Measurements from ENCODE around the gene SYNE3.

Gene SYNE3

DNA sequence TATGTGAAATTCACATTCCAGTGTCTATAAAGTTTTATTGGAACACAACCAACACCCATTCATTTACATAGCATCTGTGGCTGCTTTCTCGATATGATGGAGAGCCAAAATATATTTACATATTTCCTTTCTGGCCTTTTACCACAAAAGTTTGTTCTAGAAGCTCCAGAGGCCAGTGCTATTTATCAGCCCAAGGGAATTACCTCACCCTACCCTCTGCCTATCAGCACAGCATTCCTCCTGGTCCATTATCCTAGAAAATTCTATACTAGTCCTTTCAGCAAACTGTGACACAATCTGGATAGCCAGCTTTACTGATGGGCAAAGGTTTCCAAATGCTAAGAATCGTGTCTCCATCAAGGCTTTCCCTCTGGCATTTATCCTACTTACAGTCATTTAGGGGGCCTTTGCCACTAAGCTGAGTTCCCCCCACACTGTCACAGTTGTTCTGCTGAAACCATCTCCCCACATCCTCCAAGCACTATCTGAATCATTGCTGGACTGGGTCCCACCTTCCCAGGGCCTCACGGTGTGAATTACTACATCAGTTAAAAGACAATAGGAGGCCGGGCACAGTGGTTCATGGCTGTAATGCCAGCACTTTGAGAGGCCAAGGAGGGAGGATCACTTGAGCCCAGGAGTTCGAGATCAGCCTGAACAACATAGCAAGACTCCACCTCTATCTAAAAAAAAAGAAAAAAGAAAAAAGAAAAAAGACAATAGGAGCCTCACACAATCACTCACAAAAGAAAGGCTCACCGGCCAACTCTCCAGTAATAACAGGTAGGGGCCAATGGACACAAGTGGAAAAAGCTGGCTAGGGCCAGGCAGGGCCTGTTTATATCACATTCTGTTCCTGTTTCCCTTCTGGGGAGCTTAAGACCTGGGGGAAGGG lies 12.1 kb downstream of the SYNE3 start:
- DNase-seq (ENCODE audit: low read depth in 1 of 2, low spot score in 1 of 2), result no peak

DNA sequence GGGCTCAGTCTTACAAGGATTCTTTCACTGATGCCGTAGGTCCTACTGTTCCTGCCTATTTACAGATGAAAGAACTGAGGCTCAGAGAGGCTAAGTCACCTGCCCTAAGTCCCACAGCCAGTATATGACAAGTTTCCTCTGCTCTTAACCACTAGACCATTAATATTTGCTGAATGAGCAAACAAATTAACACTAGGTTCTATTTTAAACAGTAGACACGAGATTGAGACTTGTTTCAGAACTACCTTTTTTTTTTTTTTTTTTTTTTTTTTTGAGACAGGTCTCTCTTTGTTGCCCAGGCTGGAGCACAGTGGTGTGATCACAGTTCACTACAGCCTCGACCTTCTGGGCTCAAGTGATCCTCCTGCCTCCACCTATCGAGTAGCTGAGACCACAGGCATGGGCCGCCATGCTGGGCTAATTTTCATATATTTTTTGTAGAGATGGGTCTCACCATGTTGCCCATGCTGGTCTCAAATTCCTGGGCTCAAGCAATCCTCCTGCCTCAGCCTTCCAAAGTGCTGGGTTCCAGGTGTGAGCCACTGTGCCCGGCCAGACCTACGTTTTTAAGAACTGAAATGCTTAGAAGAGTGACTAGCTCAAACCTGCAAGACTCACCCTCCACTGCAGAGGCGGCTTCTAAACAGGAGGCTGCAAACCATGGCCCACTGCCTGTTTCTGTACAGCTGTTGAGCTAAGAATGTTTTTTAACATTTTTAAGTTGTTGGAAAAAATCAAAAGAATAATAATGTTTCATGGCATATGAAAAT lies 12.9 kb downstream of the SYNE3 start:
- DNase-seq (ENCODE audit: low read depth in 1 of 2, low spot score in 1 of 2), result no peak

DNA sequence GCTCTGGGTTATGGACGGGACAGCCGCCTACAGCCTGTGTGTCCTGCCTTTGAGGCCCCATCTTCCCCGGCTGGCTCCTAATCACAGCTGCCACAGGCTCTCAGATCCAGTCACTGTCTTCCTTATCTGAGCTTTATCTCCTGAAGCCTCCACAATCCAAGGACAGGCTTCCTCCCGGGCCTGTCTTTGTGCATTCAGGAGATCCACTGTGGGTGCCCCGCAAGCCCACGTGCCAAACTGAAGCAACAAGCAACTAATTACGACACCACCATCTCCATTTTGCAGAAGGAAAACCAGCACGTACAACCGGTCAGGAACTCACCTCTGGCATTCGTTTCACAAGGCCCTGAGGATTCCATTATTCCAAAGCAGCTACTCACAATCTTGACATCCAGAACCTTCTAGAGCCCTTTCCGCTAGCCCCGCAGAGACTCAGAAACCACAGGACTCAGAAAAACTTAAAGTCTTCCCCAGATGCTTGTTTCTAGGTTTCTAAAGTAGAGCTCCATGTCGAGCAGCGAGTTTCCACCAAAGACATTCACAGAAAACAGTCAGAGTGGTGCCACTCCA lies 14.0 kb downstream of the SYNE3 start:
- no peak for DNase-seq (ENCODE audit: low read depth in 1 of 2, low spot score in 1 of 2)

DNA sequence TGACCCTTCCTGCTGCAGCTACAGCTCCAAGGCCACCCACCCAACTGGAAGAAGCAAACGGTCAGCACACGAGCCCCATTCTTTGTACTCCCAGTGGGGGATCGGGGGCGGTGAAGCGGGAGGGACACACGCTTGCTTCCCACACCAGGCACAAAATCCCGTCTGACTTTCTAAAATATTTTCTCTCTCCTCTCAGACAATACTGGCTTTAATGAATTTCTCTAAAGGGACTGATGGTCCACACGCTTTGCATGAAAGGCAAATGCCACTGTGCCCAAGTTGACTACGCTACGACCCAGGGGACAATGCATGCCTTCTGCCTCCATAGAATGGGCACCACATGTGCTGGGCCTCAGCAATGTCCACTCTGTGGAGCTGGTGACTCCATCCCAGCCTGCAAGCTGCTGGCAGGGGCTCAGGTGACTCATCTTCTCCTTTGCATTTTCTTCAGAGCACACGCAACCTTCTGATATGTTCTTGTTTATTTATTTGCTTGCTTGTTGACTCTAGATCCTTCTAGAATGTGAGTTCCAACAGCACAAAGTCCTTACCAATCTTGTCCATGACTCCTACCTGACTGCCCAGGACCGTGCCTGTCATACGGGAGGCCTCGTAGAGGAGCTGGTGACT lies 15.6 kb downstream of the SYNE3 start:
- DNase-seq (ENCODE audit: low read depth in 1 of 2, low spot score in 1 of 2), result no peak

DNA sequence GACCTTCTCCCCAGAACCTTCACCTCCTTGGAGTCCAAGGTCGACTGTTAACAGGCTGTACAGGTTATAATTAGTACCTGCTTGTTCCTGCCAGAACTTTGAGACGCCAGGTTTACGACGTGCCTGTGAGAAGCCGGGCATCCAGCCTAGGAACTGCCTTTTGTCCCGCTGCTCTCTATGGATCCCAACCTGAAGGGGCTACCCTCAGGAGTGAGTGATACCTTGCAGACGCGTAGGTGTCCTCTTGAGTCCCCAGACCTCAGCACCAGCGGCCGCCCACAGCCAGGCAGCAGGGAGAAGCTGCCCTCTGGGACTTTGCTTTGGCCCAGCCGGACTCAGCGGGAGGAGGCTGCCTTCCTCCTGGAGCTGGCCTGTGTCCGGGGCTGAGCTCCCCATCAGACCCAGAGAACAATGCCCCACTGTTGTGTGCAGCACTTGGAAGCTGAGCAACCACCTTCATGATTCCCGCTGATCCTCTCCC lies 16.2 kb downstream of the SYNE3 start:
- DNase-seq (ENCODE audit: low read depth in 1 of 2, low spot score in 1 of 2), result no peak

DNA sequence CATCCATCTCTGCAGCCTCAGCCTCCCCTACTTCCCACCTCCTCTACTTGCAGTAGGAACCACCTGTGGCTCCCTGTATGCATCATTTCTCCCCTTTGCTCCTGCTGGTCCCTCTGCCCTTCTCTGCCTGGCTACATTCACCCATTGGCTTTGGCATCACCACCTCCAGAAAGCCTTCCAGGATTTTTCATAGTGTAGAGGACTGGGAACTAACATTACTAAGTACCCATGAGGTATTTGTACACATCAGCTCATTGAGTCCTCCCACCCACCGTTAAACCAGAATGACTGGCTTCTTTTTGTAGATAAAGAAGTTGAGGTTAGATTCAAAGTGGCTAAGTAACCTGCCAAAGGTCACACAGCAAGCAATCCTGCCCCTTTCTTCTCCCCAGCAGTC lies 17.1 kb downstream of the SYNE3 start:
- no peak for DNase-seq (ENCODE audit: low read depth in 1 of 2, low spot score in 1 of 2)

DNA sequence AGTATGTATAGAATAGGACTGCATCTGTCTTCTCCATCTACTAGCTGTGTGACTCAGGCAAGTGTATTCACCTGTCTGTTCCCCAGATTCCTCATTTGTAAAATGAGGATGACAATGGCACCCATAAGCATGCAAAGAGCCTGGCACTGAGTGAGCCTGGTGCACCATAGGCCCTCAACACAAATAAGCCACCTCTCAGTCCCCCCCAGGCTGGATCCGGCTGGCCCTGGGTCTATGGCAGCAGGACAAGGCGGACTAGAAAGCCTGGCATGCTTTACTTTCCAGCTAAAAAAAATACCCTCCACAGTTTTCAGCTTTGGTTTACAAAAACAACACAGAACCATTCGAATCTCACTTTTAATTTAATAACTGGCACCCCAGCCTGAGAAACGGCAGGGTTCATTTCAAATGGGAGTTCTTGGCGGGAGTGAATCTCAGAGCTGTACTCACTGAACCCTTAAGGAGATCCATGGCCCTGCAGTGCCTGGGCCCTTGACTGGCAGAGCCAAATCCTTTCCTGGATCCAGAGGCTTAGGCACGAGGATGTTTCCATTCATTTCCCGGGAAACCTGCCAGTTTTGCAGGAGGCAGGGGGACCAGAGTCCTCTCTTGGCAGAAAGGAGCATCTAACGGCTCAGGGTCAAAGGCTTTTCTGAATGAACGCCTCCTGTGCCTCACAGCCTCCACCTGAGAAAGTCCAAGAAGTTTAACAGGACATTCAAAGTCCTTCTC lies 17.7 kb downstream of the SYNE3 start:
- no peak for DNase-seq (ENCODE audit: low read depth in 1 of 2, low spot score in 1 of 2)

DNA sequence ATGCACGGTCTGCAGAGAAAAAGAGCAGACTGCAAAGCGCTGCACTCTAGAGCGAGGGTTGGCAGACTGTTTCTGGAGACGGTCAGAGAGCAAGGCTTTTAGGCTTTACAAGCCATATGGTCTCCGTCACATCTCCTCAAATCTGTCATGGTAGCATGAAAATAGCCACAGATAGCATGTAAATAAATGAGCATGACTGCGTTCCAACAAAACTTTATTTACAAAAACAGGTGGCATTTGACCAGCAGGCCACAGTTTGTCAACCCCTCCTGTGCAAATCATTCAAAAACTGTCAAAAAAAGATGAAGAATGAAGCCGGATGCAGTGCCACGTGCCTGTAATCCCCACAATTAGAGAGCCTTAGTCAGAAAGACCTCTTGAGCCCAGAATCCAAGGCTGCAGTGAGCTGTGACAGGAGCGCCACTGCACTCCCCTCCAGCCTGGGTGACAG lies 18.9 kb downstream of the SYNE3 start:
- no peak for DNase-seq (ENCODE audit: low read depth in 1 of 2, low spot score in 1 of 2)

DNA sequence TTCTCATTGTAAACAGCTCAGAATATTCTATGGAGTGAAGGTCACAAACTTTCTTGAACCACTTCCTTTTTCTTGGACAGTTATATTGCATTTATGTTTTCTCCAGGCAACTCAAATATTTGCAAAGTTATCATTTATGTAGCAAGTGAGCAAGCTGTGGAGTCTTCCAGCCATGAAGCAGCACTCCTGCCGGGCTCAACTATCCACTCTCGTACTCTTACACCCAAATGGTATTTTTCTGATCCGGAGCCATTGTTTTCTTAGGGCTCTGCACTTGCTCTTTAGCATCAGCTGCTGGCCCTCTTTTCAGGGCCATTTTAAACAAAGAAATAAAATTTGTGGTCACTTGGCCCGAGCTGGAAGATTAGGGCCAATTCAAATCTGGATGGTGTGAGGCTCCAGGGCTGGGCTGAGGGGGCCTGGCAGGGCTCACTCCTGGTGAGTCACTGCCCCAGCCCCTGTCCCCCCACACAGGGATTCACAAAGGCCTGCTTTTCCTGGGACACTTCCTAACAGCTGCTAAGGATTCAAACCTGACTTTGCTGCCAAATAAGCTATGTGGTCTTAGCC lies 19.7 kb downstream of the SYNE3 start:
- DNase-seq (ENCODE audit: low read depth in 1 of 2, low spot score in 1 of 2), result no peak

DNA sequence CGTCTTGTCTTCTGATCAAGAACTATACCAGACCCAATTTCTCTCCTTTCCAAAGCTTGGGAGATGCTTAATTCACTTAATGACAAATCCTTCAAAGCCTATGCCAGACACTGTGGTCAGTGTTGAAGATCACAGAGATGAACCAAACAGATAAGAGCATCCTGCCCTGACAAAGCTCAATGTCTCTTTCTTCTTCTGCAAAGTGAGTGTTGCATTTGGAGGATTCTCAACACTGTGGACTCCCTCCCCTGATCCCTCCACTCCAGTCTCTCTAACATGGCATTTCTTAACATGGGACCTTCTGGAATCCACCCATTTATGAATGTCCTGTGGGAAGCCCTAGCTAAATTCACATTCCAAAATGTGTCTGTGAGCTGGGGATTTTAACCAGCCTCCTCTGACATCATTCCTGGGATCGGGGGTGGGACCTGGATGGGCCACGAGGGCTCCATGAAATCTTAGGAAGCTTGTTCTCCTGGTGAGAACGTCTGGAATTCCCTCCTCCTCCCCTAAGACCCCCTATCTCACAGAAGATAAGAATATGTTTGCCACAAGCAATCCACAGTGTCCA lies 20.3 kb downstream of the SYNE3 start:
- DNase-seq (ENCODE audit: low read depth in 1 of 2, low spot score in 1 of 2), result no peak

DNA sequence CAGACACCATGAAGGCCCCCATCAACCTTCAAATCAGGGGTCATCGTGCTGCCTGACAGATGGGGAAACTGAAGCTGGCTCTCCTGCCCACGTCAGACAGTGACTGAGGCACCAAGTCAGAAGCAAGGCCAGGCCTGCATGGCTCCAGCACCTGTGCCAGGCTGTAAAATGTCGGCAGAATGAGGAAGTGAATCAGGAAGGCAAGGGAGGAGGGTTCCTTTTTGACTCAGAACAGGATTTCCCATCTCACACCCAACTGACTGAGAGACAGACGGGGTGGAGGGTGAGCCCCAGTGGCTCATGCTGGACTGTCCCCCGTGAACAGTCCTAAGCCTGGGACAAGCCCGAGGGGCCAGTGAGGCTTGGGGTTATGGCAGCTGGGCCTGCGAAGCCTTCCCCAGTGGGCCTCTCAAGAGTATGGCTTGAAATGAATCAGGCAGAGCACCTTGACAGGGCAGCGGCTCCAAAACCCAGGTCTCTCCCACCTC lies 20.9 kb downstream of the SYNE3 start:
- no peak for DNase-seq (ENCODE audit: low read depth in 1 of 2, low spot score in 1 of 2)

DNA sequence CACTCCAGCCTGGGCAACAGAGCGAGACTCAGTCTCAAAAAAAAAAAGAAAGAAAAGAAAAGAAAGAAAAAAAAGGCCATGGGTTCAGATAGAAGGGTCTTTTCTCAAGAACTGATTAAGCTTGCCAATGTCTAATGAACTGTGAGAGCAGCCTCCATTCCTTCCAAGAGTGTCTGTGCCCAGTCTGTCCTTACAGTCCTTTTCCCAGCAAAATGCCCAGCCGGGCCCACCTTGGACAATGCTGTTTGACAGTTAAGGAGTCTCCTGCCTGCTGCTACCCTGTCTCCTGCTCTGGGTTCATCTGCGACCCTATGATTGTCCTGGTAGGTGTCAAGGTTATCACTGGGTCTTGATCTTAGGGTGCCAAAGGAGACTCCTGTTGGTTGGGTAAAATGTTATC lies 21.4 kb downstream of the SYNE3 start:
- no peak for DNase-seq (ENCODE audit: low read depth in 1 of 2, low spot score in 1 of 2)

DNA sequence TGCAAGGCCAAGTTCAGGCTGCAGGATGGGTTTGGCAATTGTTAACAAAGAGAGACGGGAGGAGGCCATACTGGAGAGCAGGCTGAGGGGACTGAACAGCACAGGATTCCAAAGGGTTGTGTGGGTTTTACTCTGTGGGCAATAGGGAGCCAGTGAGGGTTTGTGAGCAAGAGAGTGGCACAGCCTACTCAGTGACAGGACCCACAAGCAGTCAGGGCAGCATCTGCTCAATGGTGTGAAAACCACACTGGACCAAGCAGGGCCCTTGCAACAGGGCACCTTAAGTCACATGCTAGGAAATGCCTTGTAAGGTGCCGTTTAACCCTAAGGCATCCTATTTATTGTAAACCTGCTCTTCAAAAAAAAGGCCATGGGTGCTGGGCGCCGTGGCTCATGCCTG lies 22.0 kb downstream of the SYNE3 start:
- DNase-seq (ENCODE audit: low read depth in 1 of 2, low spot score in 1 of 2), result no peak

DNA sequence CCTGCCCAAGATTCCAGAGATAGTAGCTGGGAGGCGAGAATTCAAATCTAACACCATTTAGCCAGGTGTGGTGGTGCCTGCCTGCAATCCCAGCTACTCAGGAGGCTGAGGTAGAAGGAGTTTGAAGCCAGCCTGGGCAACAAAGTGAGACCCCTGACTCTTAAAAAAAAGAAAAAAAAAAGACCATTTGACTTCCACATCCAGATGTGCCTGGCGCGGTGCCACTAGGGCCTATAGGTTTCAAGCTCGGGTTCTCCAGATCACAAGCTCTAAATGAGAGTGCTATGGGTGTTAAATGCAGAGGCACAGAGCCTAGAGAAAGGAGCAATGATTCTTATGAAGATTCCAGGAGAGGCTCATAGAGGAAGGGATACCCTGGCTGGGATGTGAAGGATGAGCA lies 22.5 kb downstream of the SYNE3 start:
- no peak for DNase-seq (ENCODE audit: low read depth in 1 of 2, low spot score in 1 of 2)

DNA sequence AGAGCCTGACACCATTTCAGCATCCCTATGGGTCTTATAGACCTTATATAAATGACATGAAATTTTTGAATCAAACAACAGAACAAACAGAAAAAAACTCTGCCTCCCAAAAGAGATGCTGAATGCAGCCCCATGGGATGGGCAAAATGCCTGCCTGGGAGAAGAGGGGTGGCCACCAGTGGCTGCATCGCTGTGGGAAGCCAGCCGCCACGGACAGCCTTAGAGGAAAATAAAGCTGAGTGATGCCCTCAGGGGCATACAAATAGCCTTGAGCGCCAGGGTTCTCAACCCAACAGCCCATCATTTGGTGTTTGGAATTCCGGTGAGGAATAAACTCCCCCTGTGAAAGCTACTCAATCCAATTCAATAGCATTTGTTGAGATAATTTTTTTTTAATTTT lies 22.9 kb downstream of the SYNE3 start:
- no peak for DNase-seq (ENCODE audit: low read depth in 1 of 2, low spot score in 1 of 2)

DNA sequence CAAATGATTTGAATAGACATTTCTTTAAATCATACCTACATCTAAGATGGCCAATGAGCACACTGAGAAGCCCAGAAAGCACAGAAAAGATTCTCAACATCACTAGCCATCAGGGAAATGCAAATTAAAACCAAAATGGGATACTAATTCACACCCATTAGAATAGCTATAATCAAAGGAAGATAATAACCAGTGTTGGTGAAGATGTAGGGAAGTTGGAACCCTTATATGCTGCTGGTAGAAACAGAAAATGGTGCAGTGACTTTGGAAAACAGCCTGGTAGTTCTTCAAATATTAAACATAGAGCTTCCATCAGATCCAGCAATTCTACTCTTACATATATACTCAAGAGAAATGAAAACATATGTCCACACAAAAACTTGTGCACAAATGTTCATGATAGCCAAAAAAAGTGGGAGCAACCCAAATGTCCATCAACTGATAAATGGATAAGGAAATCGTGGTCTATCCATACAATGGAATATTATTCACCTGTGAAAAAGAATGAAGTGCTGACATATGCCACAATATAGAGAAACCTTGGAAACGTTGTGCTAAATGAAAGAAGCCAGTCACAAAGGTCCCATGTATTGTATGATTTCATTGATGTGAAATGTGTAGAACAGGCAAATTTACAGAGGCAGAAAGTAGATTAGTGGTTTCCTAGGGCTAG lies 24.4 kb downstream of the SYNE3 start:
- DNase-seq (ENCODE audit: low read depth in 1 of 2, low spot score in 1 of 2), result no peak

DNA sequence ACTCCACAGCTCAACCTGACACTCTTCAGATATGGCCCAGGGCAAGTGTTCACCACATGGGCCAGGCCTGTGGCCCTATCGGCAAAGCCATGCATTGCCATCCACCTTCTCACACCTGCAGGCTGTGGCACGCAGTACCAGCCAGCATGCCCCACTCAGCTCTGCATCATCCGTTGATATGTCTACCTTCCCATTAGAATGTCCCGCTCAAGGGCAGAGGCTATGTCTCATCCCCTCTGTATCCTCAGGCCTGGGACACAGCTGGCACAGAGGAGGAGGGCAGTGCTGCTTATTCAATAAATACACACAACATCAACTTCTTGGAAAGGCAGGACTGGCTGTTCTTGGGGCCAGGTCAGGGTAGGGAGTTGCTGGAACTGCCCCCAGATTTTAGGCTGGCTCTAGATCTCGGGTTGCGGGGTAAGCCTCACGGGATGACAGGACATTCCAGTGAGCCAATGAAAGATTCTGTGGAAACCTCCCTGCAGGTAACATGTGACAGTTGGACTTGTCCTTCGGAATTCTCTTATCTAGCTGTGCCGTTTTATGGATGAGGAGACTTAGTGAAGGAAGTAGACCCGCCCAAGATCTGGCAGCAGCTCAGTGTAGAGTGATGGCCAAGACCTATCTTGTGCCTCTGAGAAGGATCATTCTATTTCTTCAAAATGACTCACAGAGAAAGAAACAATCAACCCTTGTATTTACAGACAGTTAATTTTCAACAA lies 25.6 kb downstream of the SYNE3 start:
- DNase-seq (ENCODE audit: low read depth in 1 of 2, low spot score in 1 of 2), result no peak

DNA sequence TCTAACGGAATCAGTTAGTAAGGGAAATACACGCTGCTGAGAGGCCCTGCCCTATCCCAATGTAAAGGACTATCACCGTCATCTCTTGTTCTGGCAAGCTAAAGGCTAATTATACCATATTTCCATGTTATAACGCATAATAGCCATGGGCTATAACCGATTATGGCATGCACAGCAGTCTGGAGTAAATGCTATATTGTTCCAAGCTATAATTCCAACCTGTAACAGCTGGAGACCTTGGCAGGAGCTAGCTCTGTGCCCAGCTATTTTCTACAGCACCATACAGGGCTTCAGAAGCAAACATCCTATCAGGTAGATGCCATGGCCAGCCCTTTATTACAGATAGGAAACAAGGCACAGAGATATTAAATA lies 26.3 kb downstream of the SYNE3 start:
- DNase-seq (ENCODE audit: low read depth in 1 of 2, low spot score in 1 of 2), result no peak

Data from activated T-helper 1 cell treated with anti-CD3 and anti-CD28 coated beads, Interleukin-2, amount 50 U/mL, for 16 hours (primary cell).